PC-9 (cell line): ENCODE results near the gene GALNT7.

ENCODE experiments used
- CTCF ChIP-seq: fragments of 200-600 bp; sonication (generic); conservative IDR thresholded peaks from 2 replicates; pipeline ENCODE4 v1.6.1; 2017; ENCODE audit warnings: mixed run types, antibody characterized with exemption, mild to moderate bottlenecking, moderate library complexity
- EZH2 ChIP-seq: fragments of 200-600 bp; sonication (generic); IDR thresholded peaks from 2 replicates; pipeline ENCODE4 v1.8.0; 2017; ENCODE audit warnings: antibody characterized with exemption, low read depth

- TF ChIP-seq CTCF, result no peak
- TF ChIP-seq EZH2, result no peak
Measured at GRCh38 chr4:173240696-173241095, 72.1 kb downstream of the GALNT7 start.
